Muscle of leg (tissue), 11 donors: ENCODE results near the gene CTSH. TPM values are rescaled to one million over a fixed set of nuclear protein-coding genes. Genes with fewer than 3 reads are reported as not detected.

Source experiments
- DNase-seq: peaks from one replicate; pipeline ENCODE4 v3.0.0; 2013
- H3K27ac ChIP-seq: one replicate; pipeline ENCODE4 v1.5.1; 2013; ENCODE audit warnings: mild to moderate bottlenecking, low read length, control low read depth
- H3K27me3 ChIP-seq: one replicate; pipeline ENCODE4 v1.6.1; 2013; ENCODE audit warnings: low read length; ENCODE audit not compliant: control insufficient read depth, insufficient read depth
- H3K36me3 ChIP-seq: one replicate; pipeline ENCODE4 v1.6.1; 2013; ENCODE audit warnings: low read length; ENCODE audit not compliant: control insufficient read depth, insufficient read depth
- H3K4me1 ChIP-seq: one replicate; pipeline ENCODE4 v1.6.1; 2013; ENCODE audit warnings: low read length; ENCODE audit not compliant: control insufficient read depth, insufficient read depth
- H3K4me3 ChIP-seq: one replicate; pipeline ENCODE4 v1.5.1; 2013; ENCODE audit warnings: low read length, control low read depth
- H3K9me3 ChIP-seq: replicated peaks from 2 replicates; pipeline ENCODE4 v1.6.1; 2013; ENCODE audit warnings: low read depth, low read length; ENCODE audit not compliant: control insufficient read depth
- WGBS: methylation state at CpG from one replicate; pipeline ENCODE4 v1.1.5; 2013; ENCODE audit warnings: missing lambda C conversion rate; ENCODE audit not compliant: insufficient coverage; 5-methylcytosine and 5-hydroxymethylcytosine counted together
- polyA plus RNA-seq, 8 donors: library from polyadenylated mRNA; unstranded; fragments of 120-200 nt; gene quantifications; one replicate each; pipeline versions ENCODE4 v1.2.1 to v1.2.3, GENCODE V29; 2013; ENCODE audit warnings: inconsistent platforms in 1 of 8, low replicate concordance in 1 of 8; ENCODE audit not compliant: insufficient read length in 8 of 8, insufficient read depth in 1 of 8
- total RNA-seq: library from RNA; stranded (reverse); fragments of 120-200 nt; gene quantifications from one replicate; pipeline ENCODE4 v1.2.4, GENCODE V29; 2013

Gene CTSH
- total and polyA plus RNA-seq, 9 donors, result 15.5 to 47.9 (median 25.3) TPM

DNA sequence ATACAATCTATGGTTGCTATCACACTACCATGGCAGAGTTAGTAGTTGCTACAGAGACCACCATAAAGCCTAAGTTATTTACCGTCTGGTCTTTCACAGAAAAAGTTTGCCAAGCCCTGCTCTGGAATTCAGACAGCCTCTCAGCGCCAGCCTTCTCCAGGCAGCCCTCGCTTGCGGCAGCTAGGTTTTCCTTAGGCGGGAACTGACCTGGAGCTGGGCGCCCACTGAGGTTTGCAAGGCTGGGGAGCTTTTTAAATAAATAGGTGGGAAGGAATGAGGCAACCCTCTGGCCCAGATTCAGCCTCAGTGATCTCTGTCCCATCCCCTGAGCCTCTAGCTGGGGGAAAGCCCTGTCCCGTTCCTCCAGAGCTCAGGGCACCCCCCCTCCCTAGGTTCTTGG is 1.2 kb downstream of the CTSH start:
- WGBS, result 55% methylated on average over 2 of the region's 7 CpGs
- peaks cover 17% of the 10 kb centered on the region for H3K27me3 ChIP-seq
- H3K4me1 ChIP-seq, result peaks cover 14% of the 10 kb centered on the region
- no peaks in the 10 kb centered on the region for H3K9me3 ChIP-seq
- H3K4me3 ChIP-seq, result peak overlapping the region; percentile 49
- H3K36me3 ChIP-seq, result no peaks in the 10 kb centered on the region
- H3K27ac ChIP-seq, result peak overlapping the region; percentile 20
- DNase-seq, result no peak

DNA sequence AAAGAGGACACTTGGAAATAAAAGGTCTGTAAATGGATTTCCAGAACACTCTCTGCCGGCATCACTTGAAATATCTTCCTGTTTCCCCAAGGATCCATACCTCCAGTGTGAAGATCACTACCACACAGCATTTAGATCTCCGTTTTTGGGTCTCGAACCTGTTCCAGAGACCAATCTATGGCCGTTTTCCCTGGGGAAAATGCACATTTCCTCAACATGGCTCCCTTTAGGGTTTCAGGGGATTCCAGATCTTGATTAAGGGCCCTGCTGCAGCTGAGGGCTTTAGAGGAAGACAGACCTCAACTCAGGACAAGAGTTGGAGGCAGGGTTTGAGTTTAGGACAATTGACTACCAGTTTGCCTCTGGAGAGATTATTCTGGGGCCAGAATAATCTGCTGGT is 2.1 kb downstream of the CTSH start:
- Histone ChIP-seq H3K4me1 (peaks cover 14% of the 10 kb centered on the region), H3K9me3 (no peaks in the 10 kb centered on the region), H3K4me3 (no peak overlapping the region), H3K36me3 (no peaks in the 10 kb centered on the region), H3K27ac (no peak overlapping the region), H3K27me3 (peaks cover 17% of the 10 kb centered on the region)
- 33% methylated on average over 1 of the region's 4 CpGs for WGBS
- no peak for DNase-seq

DNA sequence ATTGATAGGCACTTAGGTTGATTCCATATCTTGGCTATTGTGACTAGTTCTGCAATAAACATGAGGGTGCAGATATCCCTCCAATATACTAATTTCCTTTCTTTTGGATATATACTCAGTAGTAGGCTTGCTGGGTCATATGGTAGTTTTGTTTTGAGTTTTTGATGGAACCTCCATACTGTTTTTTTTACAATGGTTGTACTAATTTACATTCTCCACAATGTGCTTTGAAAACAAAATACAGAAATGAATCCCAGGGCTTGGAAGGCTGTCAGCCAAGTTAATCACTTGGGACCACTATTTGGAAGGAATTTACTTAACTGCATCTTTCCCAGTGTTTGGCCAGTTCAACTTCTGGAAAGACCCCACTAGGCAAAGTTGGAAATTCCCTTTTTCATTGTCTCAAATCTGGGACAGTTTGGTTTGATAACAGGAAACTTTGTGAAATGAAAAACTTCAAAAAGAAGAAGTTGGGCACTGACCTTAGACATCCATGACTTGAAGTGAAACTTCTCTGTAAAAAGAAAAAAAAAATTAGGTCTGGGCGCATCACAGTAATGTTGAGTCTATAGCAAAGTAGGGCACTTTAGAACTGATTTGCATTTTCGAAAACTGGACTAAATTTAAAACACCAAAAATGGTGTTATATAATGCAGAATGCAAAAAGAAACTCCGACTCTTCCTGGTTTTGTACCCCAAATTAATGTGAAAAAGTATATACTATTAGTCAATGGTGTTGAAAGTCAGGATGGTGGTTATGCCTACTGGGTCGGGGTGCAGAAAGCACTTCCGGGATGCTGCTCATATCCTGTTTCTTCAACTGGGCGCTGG is 6.0 kb downstream of the CTSH start:
- Histone ChIP-seq H3K27ac (no peak overlapping the region), H3K4me1 (peaks cover 19% of the 10 kb centered on the region)

GRCh38 chr15:78937132-78937739 is 7.6 kb downstream of the CTSH start:
- Histone ChIP-seq H3K9me3 (no peaks in the 10 kb centered on the region), H3K36me3 (no peaks in the 10 kb centered on the region), H3K27me3 (peaks cover 6% of the 10 kb centered on the region), H3K4me1 (peaks cover 31% of the 10 kb centered on the region), H3K27ac (peak overlapping the region; percentile 25), H3K4me3 (no peak overlapping the region)
- whole genome bisulfite sequencing, result 23% methylated on average over 11 of the region's 14 CpGs
- DNase-seq, result peak; percentile 65

More for the DNA sequence above, 6.0 kb downstream of the CTSH start:
- H3K4me3 ChIP-seq, result no peak overlapping the region
- H3K9me3 ChIP-seq, result no peaks in the 10 kb centered on the region
- no peaks in the 10 kb centered on the region for H3K36me3 ChIP-seq
- no peak for DNase-seq
- H3K27me3 ChIP-seq, result peaks cover 9% of the 10 kb centered on the region
- WGBS, result 63% methylated on average over 2 of the region's 6 CpGs

GRCh38 chr15:78934655-78935023 is 10.2 kb downstream of the CTSH start:
- no peaks in the 10 kb centered on the region for H3K9me3 ChIP-seq
- peaks cover 46% of the 10 kb centered on the region for H3K4me1 ChIP-seq
- WGBS, result 36% methylated on average over 3 of the region's 5 CpGs
- H3K27ac ChIP-seq, result peak overlapping the region; percentile 70
- DNase-seq, result no peak
- no peaks in the 10 kb centered on the region for H3K36me3 ChIP-seq
- H3K4me3 ChIP-seq, result no peak overlapping the region
- H3K27me3 ChIP-seq, result peaks cover 6% of the 10 kb centered on the region

- Histone ChIP-seq H3K4me1 (peaks cover 46% of the 10 kb centered on the region), H3K27me3 (peaks cover 6% of the 10 kb centered on the region), H3K9me3 (no peaks in the 10 kb centered on the region), H3K4me3 (no peak overlapping the region), H3K36me3 (no peaks in the 10 kb centered on the region), H3K27ac (peak overlapping the region; percentile 70)
- peak; percentile 97 for DNase-seq
- 26% methylated on average over 10 of the region's 20 CpGs for WGBS
Measured at GRCh38 chr15:78933823-78934654, 10.8 kb downstream of the CTSH start.

DNA sequence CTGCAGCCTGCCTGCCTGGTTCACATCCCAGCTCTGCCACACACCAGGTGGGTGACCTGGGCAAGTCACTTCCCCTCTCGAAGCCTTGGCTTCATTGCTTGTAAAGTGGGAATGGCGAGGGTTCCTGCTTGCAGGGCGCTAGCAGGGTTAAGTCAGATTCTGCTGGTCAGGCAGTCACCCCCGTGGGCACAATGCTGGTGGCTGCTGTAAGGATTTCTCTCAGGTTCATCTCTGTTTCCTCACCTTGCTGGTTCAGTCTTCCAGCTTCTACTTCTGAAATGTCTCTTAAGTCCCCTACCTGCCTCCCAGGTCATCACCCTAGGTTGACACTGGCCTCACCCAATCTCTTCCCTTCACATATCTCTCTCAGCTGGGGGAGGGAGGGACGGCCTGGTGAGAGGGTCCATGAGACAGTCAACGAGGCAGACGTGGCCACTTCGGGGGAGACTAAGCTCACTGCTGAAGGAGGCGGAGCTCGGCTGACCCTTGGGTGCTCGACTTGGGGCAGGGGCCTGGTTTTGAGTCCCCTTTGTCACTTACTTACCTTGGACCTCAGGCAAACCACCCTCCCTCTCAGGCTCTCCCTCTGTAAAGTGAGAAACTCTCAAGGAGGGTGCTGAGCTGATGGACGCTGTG is 11.5 kb downstream of the CTSH start:
- H3K36me3 ChIP-seq, result no peaks in the 10 kb centered on the region
- peaks cover 46% of the 10 kb centered on the region for H3K4me1 ChIP-seq
- H3K9me3 ChIP-seq, result no peaks in the 10 kb centered on the region
- DNase-seq, result no peak
- H3K27ac ChIP-seq, result peak overlapping the region; percentile 70
- H3K4me3 ChIP-seq, result no peak overlapping the region
- WGBS, result 77% methylated on average over 3 of the region's 12 CpGs
- peaks cover 6% of the 10 kb centered on the region for H3K27me3 ChIP-seq

DNA sequence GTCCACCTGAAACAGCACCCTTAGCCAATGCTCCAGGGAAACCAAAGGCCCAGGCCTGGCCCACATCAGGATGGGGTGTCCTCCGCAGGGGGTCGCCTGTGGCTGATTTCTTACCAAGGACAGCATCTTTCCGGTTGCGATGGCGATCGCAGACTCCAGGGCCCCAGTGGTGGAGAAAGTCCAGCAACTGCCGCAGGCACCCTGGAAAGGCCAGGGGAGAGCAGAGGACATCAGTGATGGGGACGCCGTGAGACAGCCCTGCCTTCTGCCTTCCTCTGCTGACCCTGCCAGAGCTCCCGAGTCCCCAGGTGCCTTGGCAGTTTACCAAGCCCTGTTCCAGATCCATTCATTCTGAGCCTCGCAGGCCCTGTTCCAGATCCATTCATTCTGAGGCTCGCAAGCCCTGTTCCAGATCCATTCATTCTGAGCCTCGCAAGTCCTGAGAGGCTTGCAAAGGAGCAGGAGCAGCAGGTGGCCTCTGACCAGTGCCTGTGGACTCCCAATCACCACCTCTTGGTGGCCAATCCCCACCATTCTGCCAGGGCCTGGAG is 12.5 kb downstream of the CTSH start:
- H3K4me3 ChIP-seq, result no peak overlapping the region
- no peaks in the 10 kb centered on the region for H3K9me3 ChIP-seq
- peaks cover 6% of the 10 kb centered on the region for H3K27me3 ChIP-seq
- no peak for DNase-seq
- peaks cover 43% of the 10 kb centered on the region for H3K4me1 ChIP-seq
- no peak overlapping the region for H3K27ac ChIP-seq
- peaks cover 5% of the 10 kb centered on the region for H3K36me3 ChIP-seq
- 56% methylated on average over 13 of the region's 13 CpGs for WGBS

GRCh38 chr15:78931439-78932257 is 13.2 kb downstream of the CTSH start:
- Histone ChIP-seq H3K27me3 (peaks cover 6% of the 10 kb centered on the region), H3K27ac (no peak overlapping the region), H3K36me3 (peaks cover 12% of the 10 kb centered on the region), H3K4me1 (peaks cover 38% of the 10 kb centered on the region), H3K9me3 (no peaks in the 10 kb centered on the region), H3K4me3 (no peak overlapping the region)
- WGBS, result 55% methylated on average over 13 of the region's 21 CpGs
- DNase-seq, result no peak
